H54 (cell line): ENCODE data around the gene GPRIN2.
A peak's percentile ranks its signal among the peaks of the same experiment; 100 is the strongest.

Experiments used
- DNase-seq: peaks from one replicate; pipeline ENCODE4 v3.0.0; 2011; ENCODE audit warnings: low spot score, mixed read lengths; ENCODE audit not compliant: insufficient read length
- FAIRE-seq: peaks from 3 replicates; lab custom pipeline; 2011; peaks lifted over from hg19 to GRCh38; lab: Jason Lieb, UNC
- POLR2A ChIP-seq: IDR thresholded peaks from 2 replicates; pipeline ENCODE4 v1.6.1; 2011; ENCODE audit warnings: low read depth, mild to moderate bottlenecking, low read length

GPRIN2 gene

GRCh38 chr10:46545861-46546590, 10.4 kb downstream of the GPRIN2 start:
- FAIRE-seq (no peak), DNase-seq (no peak)
- TF ChIP-seq POLR2A, result no peak

- DNase-seq, result peak; percentile 76
- no peak for FAIRE-seq
- TF ChIP-seq POLR2A, result no peak
Measured at GRCh38 chr10:46544989-46545791, 11.3 kb downstream of the GPRIN2 start.

- TF ChIP-seq POLR2A, result no peak
- FAIRE-seq, result no peak
- DNase-seq, result no peak
Measured at GRCh38 chr10:46543466-46544377, 12.7 kb downstream of the GPRIN2 start.

- DNase-seq (no peak), FAIRE-seq (no peak)
- no peak for TF ChIP-seq POLR2A
Measured at GRCh38 chr10:46542567-46543465, 13.6 kb downstream of the GPRIN2 start.

- FAIRE-seq, result no peak
Measured at GRCh38 chr10:46541735-46542566, 14.5 kb downstream of the GPRIN2 start.

GRCh38 chr10:46541017-46541661, 15.3 kb downstream of the GPRIN2 start:
- DNase-seq (no peak), FAIRE-seq (no peak)
- no peak for TF ChIP-seq POLR2A

More at GRCh38 chr10:46541735-46542566, 14.5 kb downstream of the GPRIN2 start:
- DNase-seq, result no peak
- no peak for TF ChIP-seq POLR2A

- no peak for DNase-seq
- no peak for TF ChIP-seq POLR2A
- FAIRE-seq, result no peak
Measured at GRCh38 chr10:46540412-46541016, 15.9 kb downstream of the GPRIN2 start.

- no peak for TF ChIP-seq POLR2A
- no peak for DNase-seq
- no peak for FAIRE-seq
Measured at GRCh38 chr10:46539596-46540411, 16.7 kb downstream of the GPRIN2 start.

GRCh38 chr10:46538717-46539426, 17.6 kb downstream of the GPRIN2 start:
- no peak for FAIRE-seq
- no peak for TF ChIP-seq POLR2A
- no peak for DNase-seq

GRCh38 chr10:46538155-46538554, 18.3 kb downstream of the GPRIN2 start:
- TF ChIP-seq POLR2A, result no peak
- DNase-seq (no peak), FAIRE-seq (no peak)
